Aorta (tissue), 5 donors: Measurements from ENCODE around the gene RIC3. TPM values are rescaled to one million over a fixed set of nuclear protein-coding genes. Genes with fewer than 3 reads are reported as not detected.

Experiments used
- ATAC-seq: fragments of 200-7000 bp; cut with Tn5 transposase; one replicate; pipeline ENCODE4 v1.9.1; 2022; ENCODE audit warnings: moderate library complexity; ENCODE audit not compliant: low FRiP score
- DNase-seq, 2 donors: peaks; one replicate each; pipeline ENCODE4 v3.0.0-alpha.2; 2020
- H3K27ac ChIP-seq, 2 donors: one replicate each; pipeline ENCODE4 v1.5.1; 2013; ENCODE audit warnings: low read length in 2 of 2, mild to moderate bottlenecking in 2 of 2, moderate library complexity in 2 of 2, control low read depth in 1 of 2, inconsistent platforms in 1 of 2, low read depth in 1 of 2
- H3K27me3 ChIP-seq, 2 donors: one replicate each; pipeline ENCODE4 v1.6.1; 2013; ENCODE audit warnings: control low read depth in 1 of 2, low read length in 1 of 2, mild to moderate bottlenecking in 1 of 2, moderate library complexity in 1 of 2; ENCODE audit not compliant: insufficient read depth in 2 of 2, control insufficient read depth in 1 of 2
- H3K36me3 ChIP-seq, 2 donors: one replicate each; pipeline ENCODE4 v1.6.1; 2013; ENCODE audit warnings: control low read depth in 1 of 2, low read length in 1 of 2, mild to moderate bottlenecking in 1 of 2; ENCODE audit not compliant: insufficient read depth in 2 of 2, control insufficient read depth in 1 of 2
- H3K4me1 ChIP-seq, 2 donors: one replicate each; pipeline ENCODE4 v1.6.1; 2013; ENCODE audit warnings: low read length in 2 of 2, control low read depth in 1 of 2, mild to moderate bottlenecking in 1 of 2, moderate library complexity in 1 of 2; ENCODE audit not compliant: insufficient read depth in 2 of 2, control insufficient read depth in 1 of 2
- H3K4me3 ChIP-seq, 2 donors: one replicate each; pipeline ENCODE4 v1.5.1; 2013; ENCODE audit warnings: low read length in 2 of 2, control low read depth in 1 of 2, mild to moderate bottlenecking in 1 of 2
- H3K9me3 ChIP-seq: one replicate; pipeline ENCODE4 v1.6.1; 2013; ENCODE audit warnings: mild to moderate bottlenecking, low read length; ENCODE audit not compliant: control insufficient read depth
- WGBS, 2 donors: extraction: QIAGEN DNeasy Blood & Tissue Kit; methylation state at CpG; one replicate each; pipeline ENCODE4 v1.1.7; 2013; 5-methylcytosine and 5-hydroxymethylcytosine counted together
- intact Hi-C, 2 donors: fragments of 100-400 bp; cut with DNase I; formaldehyde crosslinking; loops; one replicate each; pipeline versions ENCODE4 v1.14.2 to v1.15.0; 2022
- polyA plus RNA-seq, 2 donors: library from polyadenylated mRNA; stranded (reverse); fragments of 200-250 nt; gene quantifications; one replicate each; pipeline ENCODE4 v1.2.3, GENCODE V29; 2013
- total RNA-seq, 2 donors: library from RNA; stranded (reverse); fragmentation: NEBNext Ultra II Directional; extraction: Animal tissue kit (Norgen Biotek cat#: 25700); gene quantifications; one replicate each; pipeline ENCODE4 v1.2.1, GENCODE V29; 2021
- donor health status: healthy with polysubstance abuse.
- donor health status: Bipolar disorder and iron deficiency.
- donor health status: DM: no; HTN: no; CAD: no.
- donor health status: DM: no; HTN: no; CAD: no.
- donor health status: DM: yes; HTN: yes; CAD: no.

Gene RIC3
- total and polyA plus RNA-seq, 4 donors, result 2.9 to 13.1 (median 8.1) TPM

GRCh38 chr11:8067929-8068575, 100.8 kb downstream of the RIC3 start:
- Histone ChIP-seq H3K27me3 (no peaks in the 10 kb centered on the region), H3K9me3 (no peaks in the 10 kb centered on the region), H3K36me3 (no peaks in the 10 kb centered on the region), H3K4me3 (no peak overlapping the region), H3K27ac (no peak overlapping the region), H3K4me1 (no peaks in the 10 kb centered on the region)
- intact Hi-C loops, result no loop called here
- WGBS, 2 donors, result 86 to 89% methylated on average over 13 of the region's 13 CpGs
- DNase-seq (no peak), ATAC-seq (peak; percentile 8)

DNA sequence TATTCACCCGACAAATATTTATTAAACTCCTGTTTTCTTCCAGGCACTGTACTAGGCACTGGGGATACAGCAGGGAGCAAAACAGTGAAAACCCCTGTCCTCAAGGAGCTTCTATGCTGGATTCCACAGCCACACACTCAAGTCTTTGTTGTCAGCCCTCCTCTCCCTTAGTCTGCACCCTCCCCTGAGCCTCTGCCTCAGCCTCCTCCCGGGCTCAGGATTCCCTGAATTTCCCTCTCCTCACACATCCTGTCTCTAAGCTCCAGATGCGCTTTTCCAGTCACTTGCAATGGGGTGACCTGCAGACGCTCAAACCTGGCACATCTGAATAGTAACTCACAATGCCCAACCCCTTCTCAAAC, 101.3 kb downstream of the RIC3 start:
- Histone ChIP-seq H3K4me3 (no peak overlapping the region), H3K9me3 (no peaks in the 10 kb centered on the region), H3K27me3 (no peaks in the 10 kb centered on the region), H3K27ac (no peak overlapping the region), H3K4me1 (no peaks in the 10 kb centered on the region), H3K36me3 (no peaks in the 10 kb centered on the region)
- 97% methylated on average over 4 of the region's 4 CpGs for WGBS, 2 donors
- ATAC-seq, result no peak
- intact Hi-C loops, result no loop called here
- DNase-seq, result no peak

GRCh38 chr11:8066911-8067455, 101.8 kb downstream of the RIC3 start:
- DNase-seq, result no peak

DNA sequence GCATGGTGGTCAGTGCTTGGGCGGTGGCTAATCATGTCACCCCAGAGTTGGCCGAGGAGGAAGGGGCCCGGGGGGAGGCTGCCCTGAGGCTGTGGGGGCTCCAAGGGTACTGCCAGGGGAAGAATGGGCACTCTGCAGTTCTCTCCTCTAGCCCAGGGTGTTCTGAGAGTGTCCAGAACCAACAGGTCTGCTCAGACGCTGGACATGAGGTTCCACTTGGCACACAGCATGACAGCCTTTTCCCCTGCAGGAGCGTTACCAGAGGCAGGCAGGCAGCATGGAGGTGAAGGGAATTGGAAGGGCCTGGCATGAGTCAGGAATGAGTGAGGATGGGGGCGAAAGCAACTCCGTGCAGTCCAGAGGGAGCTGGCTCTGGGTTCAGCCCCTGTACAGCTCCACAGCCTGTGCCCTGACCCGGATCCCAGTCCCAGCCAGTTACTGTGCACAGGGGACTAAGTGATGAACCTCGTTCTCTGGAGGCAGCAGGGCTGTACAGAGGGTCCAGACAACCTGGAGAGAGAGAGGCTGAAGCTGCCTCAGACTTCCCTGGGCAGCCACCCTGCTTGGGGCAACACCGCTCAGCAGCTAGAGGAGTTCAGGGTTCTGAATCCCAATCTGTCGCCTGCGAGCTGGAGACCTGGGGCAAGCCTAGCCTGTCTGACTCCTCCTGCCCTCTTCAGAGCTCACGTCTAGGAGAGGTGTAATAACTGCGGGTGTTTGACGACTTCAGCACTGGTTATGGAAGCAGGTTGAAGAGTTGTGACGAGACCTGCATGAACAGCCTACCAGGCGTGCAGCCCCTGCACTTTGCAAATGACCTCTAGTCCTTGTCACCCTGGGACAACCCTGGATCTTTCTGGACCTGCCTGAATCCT, 102.6 kb downstream of the RIC3 start:
- Histone ChIP-seq H3K4me1 (no peaks in the 10 kb centered on the region), H3K9me3 (no peaks in the 10 kb centered on the region), H3K4me3 (no peak overlapping the region), H3K36me3 (no peaks in the 10 kb centered on the region), H3K27me3 (no peaks in the 10 kb centered on the region), H3K27ac (no peak overlapping the region)
- DNase-seq, result no peak
- ATAC-seq, result no peak
- 87 to 90% methylated on average over 17 of the region's 17 CpGs for WGBS, 2 donors
- intact Hi-C loops, result no loop called here

More at GRCh38 chr11:8066911-8067455, 101.8 kb downstream of the RIC3 start:
- no peaks in the 10 kb centered on the region for H3K4me1 ChIP-seq
- WGBS, 2 donors, result 73 to 79% methylated on average over 10 of the region's 10 CpGs
- H3K27ac ChIP-seq, result no peak overlapping the region
- intact Hi-C loops, result no loop called here
- H3K36me3 ChIP-seq, result no peaks in the 10 kb centered on the region
- ATAC-seq, result no peak
- no peaks in the 10 kb centered on the region for H3K9me3 ChIP-seq
- no peak overlapping the region for H3K4me3 ChIP-seq
- H3K27me3 ChIP-seq, result no peaks in the 10 kb centered on the region

- intact Hi-C loops, result no loop called here
- no peaks in the 10 kb centered on the region for H3K36me3 ChIP-seq
- no peak overlapping the region for H3K27ac ChIP-seq
- no peak for DNase-seq
- no peaks in the 10 kb centered on the region for H3K27me3 ChIP-seq
- no peaks in the 10 kb centered on the region for H3K4me1 ChIP-seq
- 97% methylated on average over 2 of the region's 2 CpGs for WGBS, 2 donors
- no peaks in the 10 kb centered on the region for H3K9me3 ChIP-seq
- ATAC-seq, result no peak
- no peak overlapping the region for H3K4me3 ChIP-seq
Observed at GRCh38 chr11:8065031-8065430, 103.8 kb downstream of the RIC3 start.

DNA sequence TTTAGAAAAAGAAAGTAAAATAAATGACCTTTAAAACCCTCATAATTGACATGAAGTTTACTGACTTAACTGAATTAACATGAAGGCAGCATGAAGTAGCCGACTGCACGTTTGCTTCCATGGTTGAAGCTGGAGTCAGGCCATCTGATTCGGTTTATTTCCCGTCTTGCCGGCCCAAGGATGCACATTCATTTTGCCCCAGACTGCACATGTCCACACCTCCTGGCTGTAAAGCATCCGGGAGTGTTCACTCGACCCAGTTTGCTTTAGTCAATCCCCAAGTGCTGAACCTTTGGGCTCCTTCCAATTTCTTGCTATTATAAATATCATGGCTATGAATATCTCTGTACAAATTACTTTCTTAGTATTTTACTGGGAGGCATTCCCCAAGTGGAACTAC, 105.5 kb downstream of the RIC3 start:
- intact Hi-C loops, result no loop called here
- no peak overlapping the region for H3K4me3 ChIP-seq
- ATAC-seq, result peak; percentile 66
- DNase-seq, result no peak
- no peaks in the 10 kb centered on the region for H3K4me1 ChIP-seq
- H3K9me3 ChIP-seq, result no peaks in the 10 kb centered on the region
- H3K27me3 ChIP-seq, result no peaks in the 10 kb centered on the region
- H3K36me3 ChIP-seq, result no peaks in the 10 kb centered on the region
- 2 to 9% methylated on average over 7 of the region's 7 CpGs for WGBS, 2 donors
- no peak overlapping the region for H3K27ac ChIP-seq

GRCh38 chr11:8062781-8063257, 106.0 kb downstream of the RIC3 start:
- Histone ChIP-seq H3K36me3 (no peaks in the 10 kb centered on the region), H3K27me3 (no peaks in the 10 kb centered on the region), H3K27ac (no peak overlapping the region), H3K9me3 (no peaks in the 10 kb centered on the region), H3K4me1 (no peaks in the 10 kb centered on the region), H3K4me3 (no peak overlapping the region)
- 88% methylated on average over 13 of the region's 13 CpGs for WGBS, 2 donors
- no peak for ATAC-seq
- no peak for DNase-seq
- intact Hi-C loops, result no loop called here

- H3K4me1 ChIP-seq, result no peaks in the 10 kb centered on the region
- 96 to 97% methylated on average over 22 of the region's 22 CpGs for WGBS, 2 donors
- intact Hi-C loops, result no loop called here
- H3K36me3 ChIP-seq, result no peaks in the 10 kb centered on the region
- DNase-seq (no peak), ATAC-seq (no peak)
- no peaks in the 10 kb centered on the region for H3K9me3 ChIP-seq
- no peak overlapping the region for H3K4me3 ChIP-seq
- H3K27me3 ChIP-seq, result no peaks in the 10 kb centered on the region
- no peak overlapping the region for H3K27ac ChIP-seq
Observed at GRCh38 chr11:8061555-8062428, 107.0 kb downstream of the RIC3 start.
